K562 (cell line): ENCODE results near the gene WNK1. TPM values are rescaled to one million over a fixed set of nuclear protein-coding genes. Genes with fewer than 3 reads are reported as not detected.
"Not testable (repeated sequence)": the region's sequence is repeated elsewhere in the genome, so short reads cannot be mapped to it uniquely, and the experiment has no call there.

ENCODE experiments used
- ATAC-seq: fragments of 200-7000 bp; cut with Tn5 transposase; 3 replicates; pipeline ENCODE4 v1.9.1; 2020; ENCODE audit warnings: moderate library complexity
- BruUV-seq: library from RNA; stranded (reverse); fragments of 400-500 nt; replicated peaks from 2 replicates; lab custom pipeline; 2021; lab: Mats Ljungman, UMichigan
- CTCF ChIA-PET: fragments of 300-600 bp; formaldehyde crosslinking; extraction: SDS; loops from one replicate; lab custom pipeline; 2021; ENCODE audit warnings: low intra/inter-chr PET ratio; lab: Yijun Ruan, JAX
- POLR2A ChIA-PET: fragments of 300-600, 350-650 bp; sonication (Branson Sonifier 250); formaldehyde crosslinking; extraction: SDS; loops from one replicate; lab custom pipeline; 2021; ENCODE audit warnings: antibody characterized with exemption, inconsistent platforms; lab: Yijun Ruan, JAX
- DNase-seq, 4 experiments: peaks; one replicate each; pipeline versions ENCODE4 v3.0.0 to v3.0.0-alpha.2; 2011 to 2018; ENCODE audit warnings: low spot score in 3 of 4, mixed read lengths in 3 of 4; ENCODE audit errors: extremely low read depth in 1 of 4
- FAIRE-seq: peaks from 2 replicates; lab custom pipeline; 2011; peaks lifted over from hg19 to GRCh38; lab: Jason Lieb, UNC
- H2AFZ ChIP-seq: 2 replicates; pipeline ENCODE4 v1.6.0; 2011; ENCODE audit warnings: low read depth, low read length, control low read depth, inconsistent platforms
- H3K27ac ChIP-seq: fragments of 200-600 bp; 3 replicates; pipeline ENCODE4 v1.8.0; 2011; ENCODE audit warnings: low read depth, mild to moderate bottlenecking, control low read depth, inconsistent platforms, low read length, moderate library complexity, mixed read lengths; ENCODE audit errors: extremely low read depth
- H3K27me3 ChIP-seq, 2 experiments: fragments of 300-600 bp in 1 of 2; 2 replicates in 1 of 2; 3 replicates in 1 of 2; pipeline versions ENCODE4 v1.6.0 to v1.8.0; 2011; ENCODE audit warnings: inconsistent platforms in 2 of 2, low read length in 2 of 2, mild to moderate bottlenecking in 1 of 2, mixed read lengths in 1 of 2, moderate library complexity in 1 of 2; ENCODE audit not compliant: control insufficient read depth in 2 of 2, insufficient read depth in 2 of 2
- H3K36me3 ChIP-seq: fragments of 300-600 bp; 3 replicates; pipeline ENCODE4 v1.8.0; 2011; ENCODE audit warnings: mild to moderate bottlenecking, low read length, inconsistent platforms; ENCODE audit not compliant: control insufficient read depth, insufficient read depth
- H3K4me1 ChIP-seq, 2 experiments: fragments of 200-600 bp in 1 of 2; replicated peaks in 1 of 2; 2 replicates in 1 of 2; 3 replicates in 1 of 2; pipeline versions ENCODE4 v1.5.1 to v1.8.0; 2011; ENCODE audit warnings: inconsistent platforms in 2 of 2, low read length in 2 of 2, mild to moderate bottlenecking in 1 of 2, mixed read lengths in 1 of 2, moderate library complexity in 1 of 2; ENCODE audit not compliant: control insufficient read depth in 2 of 2, insufficient read depth in 2 of 2
- H3K4me2 ChIP-seq: 2 replicates; pipeline ENCODE4 v1.6.1; 2011; ENCODE audit warnings: low read length, control low read depth, inconsistent platforms, mixed read lengths; ENCODE audit not compliant: insufficient read depth
- H3K4me3 ChIP-seq: fragments of 200-600 bp; sonication (generic), shearing (Covaris generic); 2 replicates; pipeline ENCODE4 v1.5.1; 2016; ENCODE audit warnings: control low read depth, inconsistent platforms
- H3K79me2 ChIP-seq: fragments of 200-600 bp; 3 replicates; pipeline ENCODE4 v1.8.0; 2011; ENCODE audit warnings: low read length, inconsistent platforms; ENCODE audit not compliant: control insufficient read depth, insufficient read depth
- H3K9ac ChIP-seq, 2 experiments: 2 replicates each; pipeline versions ENCODE4 v1.6.0 to v1.6.1; 2011; ENCODE audit warnings: low read depth in 2 of 2, low read length in 2 of 2, control low read depth in 1 of 2, inconsistent platforms in 1 of 2, mild to moderate bottlenecking in 1 of 2, mixed read lengths in 1 of 2; ENCODE audit not compliant: insufficient read depth in 1 of 2
- H3K9me1 ChIP-seq: one replicate; pipeline ENCODE4 v1.6.0; 2011; ENCODE audit warnings: inconsistent platforms, mild to moderate bottlenecking, low read length, moderate library complexity; ENCODE audit not compliant: control insufficient read depth, insufficient read depth
- H3K9me3 ChIP-seq: replicated peaks from 2 replicates; pipeline ENCODE4 v1.5.1; 2011; ENCODE audit warnings: low read depth, low read length, inconsistent platforms; ENCODE audit not compliant: control insufficient read depth, insufficient read depth
- H4K20me1 ChIP-seq: replicated peaks from 2 replicates; pipeline ENCODE4 v1.6.1; 2011; ENCODE audit warnings: low read length, inconsistent platforms, mixed read lengths; ENCODE audit not compliant: control insufficient read depth, insufficient read depth
- BCOR ChIP-seq: fragments of 450-650 bp; IDR thresholded peaks from 2 replicates; pipeline ENCODE4 v1.6.1; 2016
- FUS ChIP-seq: fragments of 200-400 bp; formaldehyde crosslinking; optimal IDR thresholded peaks from 2 replicates; pipeline ENCODE3; 2017; ENCODE audit warnings: low read depth, low read length
- MAFF ChIP-seq: IDR thresholded peaks from 2 replicates; pipeline ENCODE4 v1.6.1; 2012; ENCODE audit warnings: low read length, improper control_type of control experiment
- RBM22 ChIP-seq: fragments of 200-400 bp; formaldehyde crosslinking; IDR thresholded peaks from 2 replicates; pipeline ENCODE4 v1.6.1; 2018; ENCODE audit warnings: low read length, low read depth; ENCODE audit not compliant: poor library complexity, severe bottlenecking
- ZNF263 ChIP-seq: sonication (generic); formaldehyde crosslinking; IDR thresholded peaks from 2 replicates; pipeline ENCODE4 v1.8.0; 2022; ENCODE audit warnings: mild to moderate bottlenecking, missing genetic modification reagents, borderline replicate concordance
- WGBS: fragments of 100-300 bp; shearing (Covaris generic); methylation state at CpG from one replicate; pipeline ENCODE4 v1.1.6; 2016; ENCODE audit warnings: low coverage, mixed read lengths; ENCODE audit not compliant: insufficient coverage; ENCODE audit errors: missing lambda C conversion rate; 5-methylcytosine and 5-hydroxymethylcytosine counted together
- in situ Hi-C: fragments of 300-500 bp; cut with MboI; formaldehyde crosslinking; loops from 4 replicates; pipeline ENCODE4 v1.15.0; 2018; ENCODE audit warnings: inconsistent platforms, mixed read lengths
- intact Hi-C: fragments of 100-400 bp; cut with micrococcal nuclease; formaldehyde crosslinking; loops from 2 replicates; pipeline ENCODE4 v1.14.2; 2022
- polyA plus RNA-seq, 8 experiments: library from polyadenylated mRNA; depleted of rRNA in 4 of 8; stranded (reverse) in 5 of 8; unstranded in 3 of 8; fragments of >200 nt; fragmentation: Nextera tagmentation in 2 of 8; fragmentation: Illumina TruSeq in 1 of 8; extraction: Ambion mirVana in 2 of 8; extraction: Trizol in 1 of 8; gene quantifications; 2 replicates each; pipeline versions ENCODE4 v1.2.1 to v1.2.3, GENCODE V29; 2011 to 2014; ENCODE audit warnings: inconsistent platforms in 1 of 8, missing spikeins in 1 of 8
- total RNA-seq, 7 experiments: library from RNA; depleted of rRNA in 6 of 7; stranded (reverse); fragments of >200 nt in 6 of 7; fragmentation: Illumina TruSeq in 2 of 7; extraction: Trizol in 2 of 7; gene quantifications; 2 replicates each; pipeline versions ENCODE4 v1.2.1 to v1.2.3, GENCODE V29; 2011 to 2021; ENCODE audit warnings: low replicate concordance in 1 of 7
- TF ChIP-seq, protein P1 (sequence below): IDR thresholded peaks from 2 replicates; pipeline ENCODE4 v1.6.1; 2011; ENCODE audit warnings: borderline replicate concordance, low read depth, mild to moderate bottlenecking, moderate library complexity, low read length; ENCODE audit not compliant: insufficient read depth, poor library complexity, severe bottlenecking
- TF ChIP-seq, protein P2 (sequence below): IDR thresholded peaks from 2 replicates; pipeline ENCODE4 v1.6.1; 2014; ENCODE audit warnings: antibody characterized with exemption
- TF ChIP-seq, protein P3 (sequence below): sonication (generic); formaldehyde crosslinking; IDR thresholded peaks from 2 replicates; pipeline ENCODE4 v1.8.0; 2022; ENCODE audit warnings: missing genetic modification reagents, mild to moderate bottlenecking, borderline replicate concordance

Gene WNK1
- total and polyA plus RNA-seq, 9 of the 15 experiments (the other 6 are each of a cell fraction or from before 2014, with no cell fraction given), result 4.3 to 73.9 (median 31.0) TPM

DNA sequence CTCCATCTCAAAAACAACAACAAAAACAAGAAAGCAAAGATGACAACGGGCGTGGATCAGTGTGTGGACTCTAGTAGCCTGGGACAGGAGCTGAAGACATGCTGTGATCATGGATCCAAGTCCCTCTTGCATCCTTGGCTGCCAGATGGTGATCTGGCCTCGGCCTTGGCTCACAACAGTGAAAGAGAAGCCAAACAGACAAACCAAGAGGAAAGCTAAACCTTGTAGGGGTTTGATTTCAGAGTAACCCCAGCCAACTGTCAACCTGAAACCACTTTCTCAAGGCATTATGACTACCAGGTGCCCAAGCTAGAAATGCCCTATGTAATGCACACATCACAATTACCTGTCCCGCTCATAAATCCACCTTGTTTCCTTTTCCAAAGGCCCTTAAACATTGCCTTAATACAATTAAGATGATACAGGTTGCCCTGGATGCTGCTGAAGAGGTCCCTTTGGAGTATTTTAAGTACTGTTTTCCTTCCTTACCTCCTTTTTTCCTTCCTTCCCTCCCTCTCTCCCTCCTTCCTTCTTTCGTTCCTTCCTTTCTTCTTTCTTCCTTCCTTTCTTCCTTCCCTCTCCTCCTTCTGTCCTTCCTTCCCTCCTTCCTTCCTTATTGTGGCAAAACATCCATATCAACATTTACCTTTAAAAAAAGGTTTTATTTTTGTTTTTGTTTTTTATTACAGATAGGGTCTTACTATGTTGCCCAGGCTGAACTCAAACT lies 47.7 kb upstream of the WNK1 start:
- Histone ChIP-seq H3K36me3 (no peaks in the 10 kb centered on the region), H3K9me1 (no peaks in the 10 kb centered on the region), H3K27me3 (no peaks in the 10 kb centered on the region), H2AFZ (no peak overlapping the region), H3K9ac (no peak overlapping the region; a peak in 1 of 4 replicates), H3K9me3 (no peaks in the 10 kb centered on the region), H4K20me1 (no peaks in the 10 kb centered on the region), H3K79me2 (no peaks in the 10 kb centered on the region), H3K27ac (no peak overlapping the region), H3K4me1 (no peaks in the 10 kb centered on the region; a peak in 1 of 5 replicates), H3K4me3 (no peak overlapping the region), H3K4me2 (no peak overlapping the region)
- CTCF ChIA-PET, result no interaction called here
- WGBS, result 47% methylated on average over 4 of the region's 5 CpGs
- in situ Hi-C loops, result no loop called here
- TF ChIP-seq, protein P1, sequence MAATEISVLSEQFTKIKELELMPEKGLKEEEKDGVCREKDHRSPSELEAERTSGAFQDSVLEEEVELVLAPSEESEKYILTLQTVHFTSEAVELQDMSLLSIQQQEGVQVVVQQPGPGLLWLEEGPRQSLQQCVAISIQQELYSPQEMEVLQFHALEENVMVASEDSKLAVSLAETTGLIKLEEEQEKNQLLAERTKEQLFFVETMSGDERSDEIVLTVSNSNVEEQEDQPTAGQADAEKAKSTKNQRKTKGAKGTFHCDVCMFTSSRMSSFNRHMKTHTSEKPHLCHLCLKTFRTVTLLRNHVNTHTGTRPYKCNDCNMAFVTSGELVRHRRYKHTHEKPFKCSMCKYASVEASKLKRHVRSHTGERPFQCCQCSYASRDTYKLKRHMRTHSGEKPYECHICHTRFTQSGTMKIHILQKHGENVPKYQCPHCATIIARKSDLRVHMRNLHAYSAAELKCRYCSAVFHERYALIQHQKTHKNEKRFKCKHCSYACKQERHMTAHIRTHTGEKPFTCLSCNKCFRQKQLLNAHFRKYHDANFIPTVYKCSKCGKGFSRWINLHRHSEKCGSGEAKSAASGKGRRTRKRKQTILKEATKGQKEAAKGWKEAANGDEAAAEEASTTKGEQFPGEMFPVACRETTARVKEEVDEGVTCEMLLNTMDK, result no peak
- TF ChIP-seq, protein P2, sequence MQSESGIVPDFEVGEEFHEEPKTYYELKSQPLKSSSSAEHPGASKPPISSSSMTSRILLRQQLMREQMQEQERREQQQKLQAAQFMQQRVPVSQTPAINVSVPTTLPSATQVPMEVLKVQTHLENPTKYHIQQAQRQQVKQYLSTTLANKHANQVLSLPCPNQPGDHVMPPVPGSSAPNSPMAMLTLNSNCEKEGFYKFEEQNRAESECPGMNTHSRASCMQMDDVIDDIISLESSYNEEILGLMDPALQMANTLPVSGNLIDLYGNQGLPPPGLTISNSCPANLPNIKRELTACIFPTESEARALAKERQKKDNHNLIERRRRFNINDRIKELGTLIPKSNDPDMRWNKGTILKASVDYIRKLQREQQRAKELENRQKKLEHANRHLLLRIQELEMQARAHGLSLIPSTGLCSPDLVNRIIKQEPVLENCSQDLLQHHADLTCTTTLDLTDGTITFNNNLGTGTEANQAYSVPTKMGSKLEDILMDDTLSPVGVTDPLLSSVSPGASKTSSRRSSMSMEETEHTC, result no peak
- TF ChIP-seq MAFF, result no peak
- no peak for TF ChIP-seq FUS
- no peak for TF ChIP-seq ZNF263 (CRISPR knock-in tag)
- TF ChIP-seq, protein P3, sequence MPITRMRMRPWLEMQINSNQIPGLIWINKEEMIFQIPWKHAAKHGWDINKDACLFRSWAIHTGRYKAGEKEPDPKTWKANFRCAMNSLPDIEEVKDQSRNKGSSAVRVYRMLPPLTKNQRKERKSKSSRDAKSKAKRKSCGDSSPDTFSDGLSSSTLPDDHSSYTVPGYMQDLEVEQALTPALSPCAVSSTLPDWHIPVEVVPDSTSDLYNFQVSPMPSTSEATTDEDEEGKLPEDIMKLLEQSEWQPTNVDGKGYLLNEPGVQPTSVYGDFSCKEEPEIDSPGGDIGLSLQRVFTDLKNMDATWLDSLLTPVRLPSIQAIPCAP (CRISPR knock-in tag), result no peak
- TF ChIP-seq BCOR, result no peak
- no peak for TF ChIP-seq RBM22
- POLR2A ChIA-PET, result interaction anchor here (0.6 kb wide), 2 partner anchors 25 to 127 kb away, joined by 3 to 4 read pairs; no protein-coding TSS in a partner anchor
- ATAC-seq, result no peak
- no peak for FAIRE-seq
- BruUV-seq, result no TSS peak
- DNase-seq, result no peak
- intact Hi-C loops, result no loop called here

DNA sequence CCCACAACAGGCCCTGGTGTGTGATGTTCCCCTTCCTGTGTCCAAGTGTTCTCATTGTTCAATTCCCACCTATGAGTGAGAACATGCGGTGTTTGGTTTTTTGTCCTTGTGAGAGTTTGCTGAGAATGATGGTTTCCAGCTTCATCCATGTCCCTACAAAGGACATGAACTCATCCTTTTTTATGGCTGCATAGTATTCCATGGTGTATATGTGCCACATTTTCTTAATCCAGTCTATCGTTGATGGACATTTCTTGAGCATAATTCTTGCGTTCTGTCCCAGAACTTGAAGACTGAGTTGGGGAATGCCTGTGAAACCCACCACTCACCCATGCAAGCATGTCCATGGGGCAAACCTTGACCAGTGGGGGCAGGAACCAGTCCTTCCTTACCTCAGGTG lies 44.3 kb upstream of the WNK1 start:
- POLR2A ChIA-PET, H3K27me3 ChIP-seq, H3K9me3 ChIP-seq, in situ Hi-C loops, DNase-seq, CTCF ChIA-PET, H4K20me1 ChIP-seq, H3K36me3 ChIP-seq, H3K9ac ChIP-seq, H3K4me1 ChIP-seq, ATAC-seq, H2AFZ ChIP-seq, H3K4me2 ChIP-seq, intact Hi-C loops, H3K27ac ChIP-seq, H3K4me3 ChIP-seq, FAIRE-seq, H3K79me2 ChIP-seq, BruUV-seq, H3K9me1 ChIP-seq: not testable (repeated sequence)
- WGBS, result 77% methylated on average over 2 of the region's 3 CpGs
